Astrocyte of the spinal cord (primary cell): Measurements from ENCODE around the gene ERGIC2.
"Not testable (repeated sequence)": the region's sequence is repeated elsewhere in the genome, so short reads cannot be mapped to it uniquely, and the experiment has no call there.

ENCODE experiments used
- DNase-seq: peaks from one replicate; pipeline ENCODE4 v3.0.0; 2011; ENCODE audit warnings: low read depth, low spot score
- H3K4me3 ChIP-seq: 2 replicates; pipeline ENCODE4 v1.5.1; 2011; ENCODE audit warnings: low read depth, mild to moderate bottlenecking, low read length, moderate library complexity
- in situ Hi-C: cut with HindIII; loops from 2 replicates; pipeline ENCODE4 v1.10.0; 2017; ENCODE audit warnings: low sequenced_read_pairs
- TF ChIP-seq, protein P1 (sequence below): IDR thresholded peaks from 2 replicates; pipeline ENCODE4 v1.5.1; 2012; ENCODE audit warnings: low read depth, mild to moderate bottlenecking, low read length, inconsistent platforms

The ERGIC2 gene

DNA sequence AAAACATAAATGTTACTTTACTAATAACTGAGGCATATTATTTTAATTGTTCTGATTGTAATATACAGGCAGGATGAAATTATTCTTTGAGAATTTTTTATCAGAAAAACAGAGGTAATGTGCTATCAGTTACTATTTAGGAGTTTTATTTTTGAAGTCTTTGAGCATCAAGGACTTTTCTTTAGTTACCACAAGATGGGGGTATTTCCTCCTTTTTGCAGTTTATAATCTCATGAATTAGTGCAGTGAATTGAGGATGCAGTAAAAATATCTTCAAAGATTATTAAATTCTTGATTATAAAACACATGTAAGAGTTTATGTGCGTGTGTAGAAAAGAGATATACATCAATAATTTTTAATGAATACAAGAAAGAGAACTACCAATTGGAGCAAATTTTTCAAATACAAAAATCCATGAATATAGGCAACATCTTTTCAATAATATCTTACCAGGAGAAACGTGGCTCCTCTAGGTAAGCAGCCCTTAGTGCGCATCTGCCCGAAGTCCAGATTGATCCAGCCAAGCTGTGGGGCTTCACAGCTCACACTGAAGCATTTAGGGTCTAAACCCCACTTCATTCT, 71.6 kb downstream of the ERGIC2 start:
- TF ChIP-seq, protein P1, sequence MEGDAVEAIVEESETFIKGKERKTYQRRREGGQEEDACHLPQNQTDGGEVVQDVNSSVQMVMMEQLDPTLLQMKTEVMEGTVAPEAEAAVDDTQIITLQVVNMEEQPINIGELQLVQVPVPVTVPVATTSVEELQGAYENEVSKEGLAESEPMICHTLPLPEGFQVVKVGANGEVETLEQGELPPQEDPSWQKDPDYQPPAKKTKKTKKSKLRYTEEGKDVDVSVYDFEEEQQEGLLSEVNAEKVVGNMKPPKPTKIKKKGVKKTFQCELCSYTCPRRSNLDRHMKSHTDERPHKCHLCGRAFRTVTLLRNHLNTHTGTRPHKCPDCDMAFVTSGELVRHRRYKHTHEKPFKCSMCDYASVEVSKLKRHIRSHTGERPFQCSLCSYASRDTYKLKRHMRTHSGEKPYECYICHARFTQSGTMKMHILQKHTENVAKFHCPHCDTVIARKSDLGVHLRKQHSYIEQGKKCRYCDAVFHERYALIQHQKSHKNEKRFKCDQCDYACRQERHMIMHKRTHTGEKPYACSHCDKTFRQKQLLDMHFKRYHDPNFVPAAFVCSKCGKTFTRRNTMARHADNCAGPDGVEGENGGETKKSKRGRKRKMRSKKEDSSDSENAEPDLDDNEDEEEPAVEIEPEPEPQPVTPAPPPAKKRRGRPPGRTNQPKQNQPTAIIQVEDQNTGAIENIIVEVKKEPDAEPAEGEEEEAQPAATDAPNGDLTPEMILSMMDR: peak; percentile 46
- in situ Hi-C loops: no loop called here
- peak; percentile 35 for DNase-seq
- H3K4me3 ChIP-seq: no peak overlapping the region

DNA sequence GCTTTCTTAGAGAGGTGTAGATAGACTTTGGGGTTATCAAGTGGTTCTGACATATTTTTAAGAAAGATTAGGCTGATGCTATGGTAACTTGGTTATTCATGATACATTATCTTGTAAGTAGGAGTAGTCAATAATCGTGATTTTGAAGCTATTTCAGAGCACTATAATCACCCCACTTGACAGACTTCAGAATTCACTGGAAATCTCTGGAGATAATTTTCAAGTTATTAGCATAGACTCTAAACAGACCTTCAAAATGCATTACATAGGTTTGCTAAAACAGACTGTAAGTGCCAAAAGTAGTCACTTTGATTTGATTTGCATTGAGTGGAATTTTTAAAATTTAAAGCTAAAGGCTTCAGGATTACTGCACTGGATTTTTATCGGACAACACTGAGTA, 74.3 kb downstream of the ERGIC2 start:
- TF ChIP-seq, protein P1: no peak
- H3K4me3 ChIP-seq: no peak overlapping the region
- DNase-seq: no peak
- in situ Hi-C loops: no loop called here

DNA sequence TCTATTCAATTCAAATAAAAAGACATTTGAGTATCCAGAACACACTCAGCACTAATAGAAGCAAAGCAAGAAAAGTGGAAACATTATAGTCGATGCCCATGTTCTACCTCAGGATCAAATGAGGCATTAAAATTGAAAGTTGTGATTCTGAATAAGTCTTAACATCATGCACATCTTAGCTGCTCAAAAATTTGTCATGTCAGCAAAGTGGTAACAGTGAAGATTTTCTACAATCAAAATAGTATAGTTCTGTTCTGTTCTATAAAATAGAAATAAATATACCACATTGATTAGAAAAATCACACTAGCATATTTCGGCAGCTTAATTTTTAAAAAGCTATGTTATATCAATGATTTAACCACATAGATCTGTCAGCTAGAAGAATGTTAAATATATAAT, 74.7 kb downstream of the ERGIC2 start:
- TF ChIP-seq, protein P1: no peak
- H3K4me3 ChIP-seq: no peak overlapping the region
- no peak for DNase-seq
- in situ Hi-C loops: no loop called here

DNA sequence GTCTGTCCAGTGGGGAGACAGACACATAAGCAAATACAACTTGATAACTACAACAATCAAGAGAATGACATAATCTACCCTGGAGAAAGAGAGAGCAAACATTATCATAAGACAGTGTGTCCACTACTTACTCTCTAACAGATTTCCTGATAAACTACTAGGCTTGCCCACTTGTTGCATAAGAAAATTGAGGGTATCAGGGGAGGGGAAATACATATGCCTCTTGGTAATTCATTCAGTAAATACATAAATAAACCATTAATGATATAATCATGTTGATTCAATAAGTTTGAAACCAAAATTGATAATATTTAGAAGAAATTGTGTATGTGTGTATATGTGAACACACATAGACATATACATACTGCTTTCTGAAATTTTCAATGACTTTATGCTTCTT, 76.6 kb downstream of the ERGIC2 start:
- H3K4me3 ChIP-seq: no peak overlapping the region
- in situ Hi-C loops: no loop called here

DNA sequence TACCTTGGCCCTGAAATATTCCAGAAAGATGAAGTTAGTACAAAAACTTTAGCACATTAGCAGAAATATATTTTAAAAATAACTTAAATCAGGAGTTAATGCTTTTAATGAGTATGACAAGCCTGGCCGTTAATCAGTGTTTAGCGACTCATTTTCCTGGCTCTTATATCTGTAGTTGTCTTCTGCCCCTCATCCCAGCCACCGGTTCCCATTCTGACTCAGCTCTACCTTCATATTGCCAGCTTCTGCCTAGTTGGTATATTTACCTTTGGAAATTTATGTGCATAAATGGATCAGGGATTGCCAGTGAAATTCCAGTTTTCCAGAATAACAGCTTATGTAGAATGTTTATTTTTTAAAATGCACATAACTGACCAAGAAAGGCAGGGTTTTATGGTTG, 79.9 kb downstream of the ERGIC2 start:
- TF ChIP-seq, protein P1: no peak
- in situ Hi-C loops: no loop called here
- DNase-seq: no peak
- H3K4me3 ChIP-seq: no peak overlapping the region

More for the DNA sequence above, 76.6 kb downstream of the ERGIC2 start:
- TF ChIP-seq, protein P1: no peak
- no peak for DNase-seq

DNA sequence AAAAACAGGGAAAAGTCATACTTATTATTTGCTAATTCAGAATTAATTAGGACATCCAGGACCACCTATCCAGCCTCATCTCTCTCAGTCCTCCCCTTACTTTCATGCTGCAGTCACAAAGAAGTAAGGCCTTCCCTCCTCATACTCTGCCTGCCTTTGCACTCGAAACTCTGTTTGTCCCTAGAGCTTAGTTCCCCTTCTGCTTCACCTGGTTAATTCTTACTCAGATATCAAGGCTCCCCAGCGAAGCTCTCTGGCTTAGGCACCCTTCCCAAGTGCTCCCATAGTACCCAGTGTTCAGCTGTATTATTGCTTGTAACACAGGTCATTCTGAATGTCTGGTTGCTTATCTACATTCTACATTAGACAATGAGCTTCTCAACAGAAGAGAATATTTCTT, 81.3 kb downstream of the ERGIC2 start:
- no peak for DNase-seq
- in situ Hi-C loops: no loop called here
- H3K4me3 ChIP-seq: no peak overlapping the region
- TF ChIP-seq, protein P1: no peak

DNA sequence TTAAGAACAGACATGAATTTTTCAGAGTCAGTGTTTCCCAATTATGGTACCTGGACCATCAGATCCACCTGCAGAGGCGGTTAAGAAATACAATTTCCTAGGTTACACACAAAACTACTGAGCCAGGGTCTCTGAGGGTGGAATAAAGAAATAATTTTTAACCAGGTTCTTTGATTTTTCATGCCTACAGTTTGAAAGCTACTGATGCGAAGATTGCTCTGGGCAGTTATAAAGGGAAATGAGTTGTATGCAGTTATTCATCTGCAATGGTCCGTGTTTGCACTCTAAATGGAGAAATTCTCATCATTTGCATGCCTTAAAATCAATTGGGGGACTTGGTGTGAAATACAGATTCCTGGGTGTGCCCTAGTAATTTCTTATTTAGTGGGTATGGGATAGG, 89.7 kb downstream of the ERGIC2 start:
- H3K4me3 ChIP-seq: no peak overlapping the region
- in situ Hi-C loops: no loop called here
- no peak for DNase-seq
- TF ChIP-seq, protein P1: no peak

DNA sequence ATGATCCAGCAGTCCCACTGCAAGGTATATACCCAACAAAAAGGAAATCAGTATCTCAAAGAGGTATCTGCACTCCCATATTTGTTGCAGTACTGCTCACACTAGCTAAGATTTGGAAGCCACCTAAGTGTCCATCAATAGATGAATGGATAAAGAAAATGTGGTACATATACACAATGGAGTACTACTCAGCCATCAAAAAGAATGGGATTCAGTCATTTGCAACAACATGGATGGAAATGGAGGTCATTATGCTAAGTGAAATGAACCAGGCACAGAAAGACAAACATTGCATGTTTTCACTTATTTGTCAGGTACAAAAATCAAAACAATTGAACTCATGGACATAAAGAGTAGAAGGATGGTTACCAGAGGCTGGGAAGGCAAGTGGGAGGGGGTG, 90.5 kb downstream of the ERGIC2 start:
- DNase-seq, in situ Hi-C loops, H3K4me3 ChIP-seq: not testable (repeated sequence)
